Stimulated activated CD4-positive, alpha-beta T cell treated with anti-CD3 and anti-CD28 coated beads, TNF-alpha, amount 100 ng/mL, for 1 hour (primary cell): ENCODE data around the gene COL19A1.

ENCODE experiments used
- DNase-seq, 3 donors: peaks; one replicate each; pipeline ENCODE4 v3.0.0-alpha.2; 2020; ENCODE audit warnings: low read depth in 3 of 3, low spot score in 1 of 3

The COL19A1 gene

GRCh38 chr6:70219943-70220613, 353.7 kb downstream of the COL19A1 start:
- DNase-seq = no peak

GRCh38 chr6:70221025-70221714, 354.8 kb downstream of the COL19A1 start:
- no peak for DNase-seq

- DNase-seq = no peak
Measured at GRCh38 chr6:70221715-70222438, 355.5 kb downstream of the COL19A1 start.

- no peak for DNase-seq
Measured at GRCh38 chr6:70222439-70222749, 356.0 kb downstream of the COL19A1 start.

GRCh38 chr6:70225055-70225454, 358.7 kb downstream of the COL19A1 start:
- DNase-seq = no peak

GRCh38 chr6:70231311-70231710, 365.0 kb downstream of the COL19A1 start:
- DNase-seq = no peak

GRCh38 chr6:70234561-70235236, 368.3 kb downstream of the COL19A1 start:
- no peak for DNase-seq

- no peak for DNase-seq
Measured at GRCh38 chr6:70236343-70236742, 370.0 kb downstream of the COL19A1 start.

- DNase-seq = no peak
Measured at GRCh38 chr6:70241031-70241430, 374.7 kb downstream of the COL19A1 start.

GRCh38 chr6:70241991-70242420, 375.6 kb downstream of the COL19A1 start:
- no peak for DNase-seq

GRCh38 chr6:70246118-70246517, 379.8 kb downstream of the COL19A1 start:
- DNase-seq = no peak

- no peak for DNase-seq
Measured at GRCh38 chr6:70252604-70253003, 386.2 kb downstream of the COL19A1 start.

- no peak for DNase-seq
Measured at GRCh38 chr6:70253923-70254322, 387.6 kb downstream of the COL19A1 start.

GRCh38 chr6:70254784-70255183, 388.4 kb downstream of the COL19A1 start:
- no peak for DNase-seq

- DNase-seq = no peak
Measured at GRCh38 chr6:70257768-70258273, 391.5 kb downstream of the COL19A1 start.

GRCh38 chr6:70258483-70258882, 392.1 kb downstream of the COL19A1 start:
- DNase-seq = no peak
